ENCODE data around the gene MIB1. TPM values are rescaled to one million over a fixed set of nuclear protein-coding genes. Genes with fewer than 3 reads are reported as not detected.

The MIB1 gene
- total RNA-seq, 4 donors from 2014 or later: 25.8 to 33.9 (median 28.4) TPM

- no peak for TF ChIP-seq POLR2A (IDR thresholded peaks at IDR 0.05)
- no peak for TF ChIP-seq EP300 (IDR thresholded peaks at IDR 0.05)
- TF ChIP-seq, protein P1, sequence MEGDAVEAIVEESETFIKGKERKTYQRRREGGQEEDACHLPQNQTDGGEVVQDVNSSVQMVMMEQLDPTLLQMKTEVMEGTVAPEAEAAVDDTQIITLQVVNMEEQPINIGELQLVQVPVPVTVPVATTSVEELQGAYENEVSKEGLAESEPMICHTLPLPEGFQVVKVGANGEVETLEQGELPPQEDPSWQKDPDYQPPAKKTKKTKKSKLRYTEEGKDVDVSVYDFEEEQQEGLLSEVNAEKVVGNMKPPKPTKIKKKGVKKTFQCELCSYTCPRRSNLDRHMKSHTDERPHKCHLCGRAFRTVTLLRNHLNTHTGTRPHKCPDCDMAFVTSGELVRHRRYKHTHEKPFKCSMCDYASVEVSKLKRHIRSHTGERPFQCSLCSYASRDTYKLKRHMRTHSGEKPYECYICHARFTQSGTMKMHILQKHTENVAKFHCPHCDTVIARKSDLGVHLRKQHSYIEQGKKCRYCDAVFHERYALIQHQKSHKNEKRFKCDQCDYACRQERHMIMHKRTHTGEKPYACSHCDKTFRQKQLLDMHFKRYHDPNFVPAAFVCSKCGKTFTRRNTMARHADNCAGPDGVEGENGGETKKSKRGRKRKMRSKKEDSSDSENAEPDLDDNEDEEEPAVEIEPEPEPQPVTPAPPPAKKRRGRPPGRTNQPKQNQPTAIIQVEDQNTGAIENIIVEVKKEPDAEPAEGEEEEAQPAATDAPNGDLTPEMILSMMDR (IDR thresholded peaks at IDR 0.05): no peak
- 19 to 25% methylated on average over 21 of the region's 21 CpGs for WGBS, 2 donors
- peak overlapping the region in 3 of 4 donors; percentile 73 to 100 (median 75) for H3K4me3 ChIP-seq
- H3K27me3 ChIP-seq: no peaks in the 10 kb centered on the region
- no peaks in the 10 kb centered on the region for H3K36me3 ChIP-seq
- DNase-seq (ENCODE audit: low spot score in 2 of 2): no peak
- H3K9me3 ChIP-seq: peaks cover 0 to 10% (median 0%) of the 10 kb centered on the region in 4 donors
- peaks cover 0 to 41% (median 0%) of the 10 kb centered on the region in 4 donors for H3K4me1 ChIP-seq
- H3K27ac ChIP-seq: peak overlapping the region; percentile 94 to 99 (median 96)
These were observed 721 bp upstream of the MIB1 start for GRCh38 chr18:21739604-21740537.

DNA sequence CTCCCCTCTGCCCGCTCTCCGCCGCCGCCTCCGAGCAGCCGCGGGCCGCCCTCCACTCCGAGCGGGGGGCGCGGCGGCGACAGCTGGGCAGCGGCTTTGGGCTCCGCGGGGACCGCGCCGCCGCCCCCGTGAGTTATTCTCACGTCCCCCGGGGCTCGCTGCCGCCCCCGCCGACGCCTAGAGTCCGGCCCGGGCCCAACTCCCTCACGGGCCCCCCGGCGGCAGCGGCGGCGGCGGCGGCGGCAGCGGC, 645 bp downstream of the MIB1 start:
- TF ChIP-seq, protein P1 (IDR thresholded peaks at IDR 0.05): peak in 1 of 5 experiments; percentile 4
- TF ChIP-seq POLR2A (IDR thresholded peaks at IDR 0.05): no peak
- Histone ChIP-seq H3K27me3 (no peaks in the 10 kb centered on the region), H3K4me3 (peak overlapping the region; percentile 73 to 100 (median 81)), H3K27ac (peak overlapping the region; percentile 94 to 99 (median 96)), H3K4me1 (peaks cover 0 to 47% (median 0%) of the 10 kb centered on the region in 4 donors), H3K9me3 (peaks cover 0 to 10% (median 0%) of the 10 kb centered on the region in 4 donors), H3K36me3 (no peaks in the 10 kb centered on the region)
- 0 to 1% methylated on average over 11 to 13 of the region's 41 CpGs for WGBS, 2 donors
- peak in 1 of 2 donors; percentile 9 for DNase-seq (ENCODE audit: low spot score in 2 of 2)

DNA sequence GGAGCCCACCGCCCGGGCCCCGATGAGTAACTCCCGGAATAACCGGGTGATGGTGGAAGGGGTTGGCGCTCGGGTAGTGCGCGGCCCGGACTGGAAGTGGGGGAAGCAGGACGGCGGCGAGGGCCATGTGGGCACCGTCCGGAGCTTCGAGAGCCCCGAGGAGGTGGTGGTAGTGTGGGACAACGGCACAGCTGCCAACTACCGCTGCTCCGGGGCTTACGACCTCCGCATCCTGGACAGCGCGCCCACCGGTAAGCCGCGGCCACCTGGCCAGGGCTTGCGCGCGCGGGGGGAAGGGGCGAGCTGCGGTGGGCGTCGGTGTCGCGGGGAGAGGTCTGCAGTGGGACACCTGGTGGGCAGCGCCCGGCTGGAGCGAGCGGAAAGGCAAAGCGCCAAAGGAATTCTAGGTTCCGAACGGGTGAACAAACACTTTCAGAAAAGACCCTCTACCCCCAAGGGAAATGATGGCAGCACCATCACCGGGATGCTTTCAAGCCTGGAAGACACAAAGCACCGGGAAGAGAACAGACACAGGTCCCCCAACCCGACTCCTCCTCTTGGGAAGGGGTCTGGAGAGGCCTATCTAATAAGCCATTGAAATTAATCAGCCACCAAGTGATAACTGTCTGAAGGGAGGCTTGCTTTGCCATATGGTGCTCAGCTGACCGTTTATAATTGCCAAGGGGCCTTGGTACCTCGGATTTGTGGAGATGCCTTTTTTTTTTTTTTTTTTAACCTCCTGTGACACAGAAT, 1.1 kb downstream of the MIB1 start:
- H3K27me3 ChIP-seq: no peaks in the 10 kb centered on the region
- H3K4me3 ChIP-seq: peak overlapping the region; percentile 73 to 100 (median 81)
- peaks cover 0 to 52% (median 0%) of the 10 kb centered on the region in 4 donors for H3K4me1 ChIP-seq
- no peaks in the 10 kb centered on the region for H3K36me3 ChIP-seq
- 1 to 2% methylated on average over 37 to 39 of the region's 49 CpGs for WGBS, 2 donors
- TF ChIP-seq EP300 (IDR thresholded peaks at IDR 0.05) (no peak), POLR2A (IDR thresholded peaks at IDR 0.05) (no peak)
- TF ChIP-seq, protein P1 (IDR thresholded peaks at IDR 0.05): no peak
- peaks cover 0 to 7% (median 0%) of the 10 kb centered on the region in 4 donors for H3K9me3 ChIP-seq
- peak in 1 of 2 donors; percentile 15 for DNase-seq (ENCODE audit: low spot score in 2 of 2)
- H3K27ac ChIP-seq: peak overlapping the region; percentile 94 to 99 (median 96)

DNA sequence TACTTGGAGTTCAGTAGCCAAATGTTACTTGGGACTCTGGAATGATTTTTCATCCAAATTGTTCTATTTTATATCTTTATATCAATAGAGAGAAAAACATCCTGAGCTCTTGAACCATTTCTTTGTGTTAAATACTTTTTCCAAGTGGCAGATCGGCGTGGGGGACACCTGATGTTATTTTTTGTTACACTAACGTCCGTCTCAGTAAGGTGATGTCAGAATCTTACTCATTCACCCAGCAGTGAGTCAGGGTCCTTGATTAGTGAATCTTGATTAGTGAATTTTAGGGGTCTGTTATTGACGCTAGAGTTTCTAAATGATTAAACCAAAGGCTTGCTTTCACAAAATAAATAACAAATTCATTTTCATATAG, 1.7 kb downstream of the MIB1 start:
- peaks cover 0 to 58% (median 2%) of the 10 kb centered on the region in 4 donors for H3K4me1 ChIP-seq
- no peaks in the 10 kb centered on the region for H3K27me3 ChIP-seq
- TF ChIP-seq EP300 (IDR thresholded peaks at IDR 0.05): no peak
- TF ChIP-seq, protein P1 (IDR thresholded peaks at IDR 0.05): no peak
- no peak for TF ChIP-seq POLR2A (IDR thresholded peaks at IDR 0.05)
- peak overlapping the region; percentile 73 to 100 (median 81) for H3K4me3 ChIP-seq
- WGBS, 2 donors: 55 to 60% methylated on average over 5 of the region's 5 CpGs
- H3K36me3 ChIP-seq: no peaks in the 10 kb centered on the region
- DNase-seq (ENCODE audit: low spot score in 2 of 2): no peak
- peaks cover 0 to 2% (median 0%) of the 10 kb centered on the region in 4 donors for H3K9me3 ChIP-seq
- H3K27ac ChIP-seq: peak overlapping the region in 2 of 4 donors; percentile 94 to 98
